GM18499 (cell line): Measurements from ENCODE around the gene POU5F1.

Source experiments
- ATAC-seq: cut with Tn5 transposase; IDR thresholded peaks from one replicate; pipeline ENCODE4 v1.9.1; 2021; ENCODE audit warnings: moderate number of reproducible peaks; ENCODE audit not compliant: insufficient read depth, unreplicated experiment

The POU5F1 gene

DNA sequence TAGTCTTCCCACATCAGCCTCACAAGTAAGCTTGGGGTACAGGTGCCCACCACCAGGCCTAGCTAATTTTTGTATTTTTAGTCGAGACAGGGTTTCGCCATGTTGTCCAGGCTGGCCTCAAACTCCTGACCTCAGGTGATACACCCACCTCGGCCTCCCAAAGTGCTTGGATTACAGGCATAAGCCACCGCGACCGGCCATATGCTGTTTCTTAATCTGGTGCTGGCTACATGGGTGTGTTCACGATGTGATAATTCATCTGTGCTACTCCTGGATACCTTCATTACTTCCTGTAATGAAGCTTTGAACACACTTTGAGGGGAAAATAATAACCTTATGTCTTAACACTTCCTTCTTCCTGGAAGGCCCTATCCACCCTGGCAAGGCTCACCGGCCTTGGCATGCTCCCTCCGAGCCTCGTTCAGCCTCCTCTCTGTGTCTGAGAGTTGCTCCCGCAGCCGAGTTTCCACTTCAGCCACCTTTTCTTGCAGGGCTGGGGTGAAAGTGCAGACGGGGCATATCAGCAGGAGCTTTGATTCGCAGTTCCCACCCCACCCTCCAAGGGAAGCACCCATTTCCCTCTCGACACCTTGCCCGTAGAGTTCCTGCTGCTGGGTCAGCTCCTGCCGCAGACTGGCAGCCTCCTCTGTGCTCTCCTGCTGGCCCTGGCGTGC, 26.0 kb downstream of the POU5F1 start:
- ATAC-seq = no peak

DNA sequence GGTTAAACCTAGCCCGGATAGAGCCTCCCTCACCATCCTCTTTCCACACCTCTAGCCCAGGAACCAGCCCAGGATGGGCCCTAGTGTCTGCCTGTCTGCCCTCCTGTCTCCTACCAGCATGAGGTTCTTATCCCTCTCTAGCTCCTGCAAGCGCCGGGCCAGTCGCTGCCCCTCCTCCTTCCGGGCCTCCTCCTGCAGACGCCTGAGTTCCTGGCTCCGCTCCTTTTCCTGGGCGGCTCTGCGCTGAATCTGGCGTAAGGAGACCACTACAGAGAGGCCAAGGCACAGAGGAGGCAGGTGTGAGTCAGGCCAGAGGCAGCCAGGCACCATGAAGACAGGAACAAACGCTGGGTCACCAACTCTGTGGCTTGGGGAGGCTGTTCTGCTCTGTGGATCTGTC, 27.3 kb downstream of the POU5F1 start:
- ATAC-seq = no peak

DNA sequence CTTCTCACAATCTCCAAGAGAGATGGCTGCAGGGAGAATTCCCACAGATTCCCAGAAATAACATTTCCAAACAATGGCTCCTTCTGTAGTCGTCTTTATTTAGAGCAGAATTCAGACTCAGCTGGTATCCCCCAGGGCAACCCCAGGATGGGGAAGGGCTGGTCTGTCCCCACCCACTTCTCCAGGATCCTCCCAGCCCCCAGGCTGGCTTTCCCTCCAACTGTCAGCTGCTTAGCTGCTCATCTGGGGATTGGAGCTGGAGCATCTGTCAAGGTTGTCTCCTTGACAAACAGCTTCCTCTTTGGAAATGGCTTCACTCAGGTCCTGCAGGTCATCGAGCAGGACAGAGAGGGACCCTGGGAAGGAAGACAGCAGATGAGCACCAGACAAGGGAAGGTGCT, 28.1 kb downstream of the POU5F1 start:
- no peak for ATAC-seq

DNA sequence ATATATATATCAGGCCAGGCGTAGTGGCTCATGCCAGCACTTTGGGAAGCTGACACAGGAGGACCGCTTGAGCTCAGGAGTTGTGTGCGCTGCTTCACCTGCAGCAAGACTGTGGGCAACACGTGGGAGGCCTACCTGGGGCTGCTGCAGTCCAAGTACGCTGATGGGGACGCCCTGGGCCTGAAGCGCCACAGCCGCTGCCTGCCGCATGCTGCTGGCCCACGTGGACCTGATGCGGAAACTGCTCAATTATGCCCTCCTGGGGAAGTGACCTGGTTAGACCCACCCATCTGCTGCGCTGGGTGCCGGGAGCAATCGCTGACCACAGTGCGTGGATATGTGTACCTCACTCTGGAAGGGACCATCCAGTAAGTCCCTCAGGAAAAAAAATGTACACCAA, 29.8 kb downstream of the POU5F1 start:
- no peak for ATAC-seq

DNA sequence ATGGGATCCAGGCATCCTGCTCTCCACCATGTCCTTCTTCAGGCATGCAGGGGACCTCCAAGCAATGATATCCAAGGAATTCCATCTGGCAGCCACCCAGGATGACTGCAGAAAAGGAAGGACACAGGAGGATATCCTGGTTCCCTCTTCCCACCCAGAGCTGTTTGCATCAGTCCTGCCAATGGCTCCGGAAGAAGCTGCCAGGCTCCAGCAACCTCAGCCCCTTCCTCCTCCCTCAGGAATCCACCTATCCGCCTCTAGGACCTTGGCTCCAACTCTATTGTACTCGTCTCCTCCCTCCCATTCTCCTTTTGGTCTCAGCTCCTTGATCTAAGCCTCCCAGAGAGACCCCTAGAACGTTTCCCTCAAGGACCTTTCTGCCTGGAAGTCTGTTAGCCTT, 30.9 kb downstream of the POU5F1 start:
- no peak for ATAC-seq

DNA sequence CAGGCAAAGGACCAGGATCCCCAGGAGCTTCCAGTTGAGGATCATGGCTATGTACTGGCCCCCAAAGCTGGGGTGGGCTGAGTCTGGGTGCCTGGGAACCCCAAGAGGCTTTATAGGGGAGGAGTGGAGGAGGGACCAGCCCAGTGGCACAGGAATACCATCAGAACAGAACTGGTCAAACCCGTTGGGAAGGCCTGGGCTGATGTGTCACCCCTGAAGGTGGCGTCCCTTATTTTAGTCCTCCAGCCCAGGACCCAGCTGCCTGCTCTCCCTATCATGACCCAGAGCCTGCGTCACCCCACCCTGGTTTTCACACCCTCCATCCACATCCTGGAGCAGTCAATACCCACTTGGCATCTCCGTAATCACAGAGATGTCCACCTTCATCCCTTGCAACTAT, 31.5 kb downstream of the POU5F1 start, which contains the start of gene PSORS1C2:
TSS of gene PSORS1C2 (minus strand) at position 85 of the 400 bp plus-strand sequence. CDS start at position 45, 40 bp downstream.
- ATAC-seq = no peak

DNA sequence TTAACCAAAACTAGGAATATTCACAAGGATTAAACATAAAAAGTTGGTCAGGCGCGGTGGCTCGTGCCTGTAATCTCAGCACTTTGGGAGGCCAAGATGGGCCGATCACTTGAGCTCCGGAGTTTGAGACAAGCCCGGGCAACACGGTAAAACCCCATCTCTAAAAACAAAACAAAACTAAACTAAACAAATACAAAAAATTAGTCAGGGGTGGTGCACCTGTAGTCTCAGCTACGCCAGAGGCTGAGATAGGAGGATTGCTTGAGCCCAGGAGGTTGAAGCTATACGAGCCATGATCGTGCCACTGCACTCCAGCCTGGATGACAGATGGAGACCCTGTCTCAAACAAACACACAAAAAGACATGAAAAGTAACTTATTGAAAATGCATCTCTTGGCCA, 34.8 kb downstream of the POU5F1 start:
- ATAC-seq = no peak

DNA sequence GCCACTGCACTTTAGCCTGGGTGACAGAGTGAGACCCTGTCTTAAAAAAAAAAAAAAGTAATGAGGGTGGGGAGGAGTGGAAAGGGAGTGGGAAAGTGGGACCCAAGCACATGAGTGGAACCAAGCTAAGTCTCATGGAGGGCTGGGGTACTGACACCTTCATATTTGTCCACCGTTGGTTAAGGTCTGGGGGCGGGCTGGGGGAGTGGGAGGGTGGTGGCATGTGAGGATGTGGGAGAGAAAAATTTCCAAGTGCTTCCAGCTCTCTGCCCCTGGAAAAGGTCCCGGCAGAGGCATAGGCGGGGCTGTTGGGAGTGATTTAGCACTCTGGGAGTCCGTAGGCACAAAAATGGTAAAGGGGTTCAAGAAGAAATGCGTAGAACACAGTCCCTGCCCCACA, 37.7 kb downstream of the POU5F1 start:
- no peak for ATAC-seq

DNA sequence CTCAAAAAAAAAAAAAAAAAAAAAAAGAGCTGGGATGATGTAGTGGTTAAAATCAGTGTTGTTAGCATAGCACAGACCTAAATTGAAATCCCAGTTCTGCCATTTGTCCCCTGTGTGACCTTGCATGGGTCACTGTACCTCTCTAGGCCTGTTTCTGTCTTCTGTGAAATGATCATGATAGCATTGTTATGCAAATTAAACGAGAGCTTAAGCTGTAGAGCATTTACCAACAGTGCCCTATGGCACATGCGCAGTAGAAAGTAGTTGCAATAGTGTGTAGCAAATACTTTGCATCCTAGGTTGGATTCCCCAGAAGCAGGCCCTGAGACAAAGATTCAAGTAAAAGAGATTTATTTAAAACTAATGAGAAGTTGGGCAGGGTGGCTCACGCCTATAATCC, 38.9 kb downstream of the POU5F1 start:
- no peak for ATAC-seq

DNA sequence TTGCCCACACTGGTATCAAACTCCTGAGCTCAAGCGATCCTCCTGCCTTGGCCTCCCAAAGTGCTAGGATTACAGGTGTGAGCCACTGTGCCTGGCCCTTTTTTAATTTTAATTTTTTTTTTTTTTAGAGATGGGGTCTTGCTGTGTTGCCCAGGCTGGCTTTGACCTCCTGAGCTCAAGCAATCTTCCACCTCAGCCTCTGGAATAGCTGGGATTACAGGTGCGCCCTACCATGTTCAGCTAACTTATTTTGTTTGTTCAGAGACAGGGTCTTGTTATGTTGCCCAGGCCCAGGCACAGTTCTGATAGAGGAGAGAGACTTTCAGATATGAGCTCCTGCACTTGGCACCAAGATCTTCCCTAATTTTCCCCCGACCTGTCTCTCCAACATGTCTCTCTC, 39.7 kb downstream of the POU5F1 start:
- no peak for ATAC-seq

DNA sequence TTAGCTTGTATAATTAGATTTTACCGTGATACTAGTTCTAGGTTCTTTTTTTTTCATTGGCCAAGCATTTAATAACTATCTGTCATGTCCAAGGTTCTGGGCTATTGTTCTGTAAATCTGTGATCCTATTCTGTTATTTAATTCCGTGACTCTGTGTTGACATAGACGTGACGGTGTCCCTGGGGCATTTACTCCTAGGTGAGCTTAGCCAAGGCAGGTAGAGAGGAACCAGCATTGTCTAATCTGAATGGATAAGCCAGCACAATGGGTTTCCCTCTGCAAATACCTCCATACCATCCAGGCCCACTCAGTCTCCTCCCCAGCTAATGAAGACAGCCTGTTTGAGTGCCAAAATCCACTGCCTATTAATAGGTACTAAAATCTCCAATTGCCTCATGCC, 41.4 kb downstream of the POU5F1 start:
- no peak for ATAC-seq

DNA sequence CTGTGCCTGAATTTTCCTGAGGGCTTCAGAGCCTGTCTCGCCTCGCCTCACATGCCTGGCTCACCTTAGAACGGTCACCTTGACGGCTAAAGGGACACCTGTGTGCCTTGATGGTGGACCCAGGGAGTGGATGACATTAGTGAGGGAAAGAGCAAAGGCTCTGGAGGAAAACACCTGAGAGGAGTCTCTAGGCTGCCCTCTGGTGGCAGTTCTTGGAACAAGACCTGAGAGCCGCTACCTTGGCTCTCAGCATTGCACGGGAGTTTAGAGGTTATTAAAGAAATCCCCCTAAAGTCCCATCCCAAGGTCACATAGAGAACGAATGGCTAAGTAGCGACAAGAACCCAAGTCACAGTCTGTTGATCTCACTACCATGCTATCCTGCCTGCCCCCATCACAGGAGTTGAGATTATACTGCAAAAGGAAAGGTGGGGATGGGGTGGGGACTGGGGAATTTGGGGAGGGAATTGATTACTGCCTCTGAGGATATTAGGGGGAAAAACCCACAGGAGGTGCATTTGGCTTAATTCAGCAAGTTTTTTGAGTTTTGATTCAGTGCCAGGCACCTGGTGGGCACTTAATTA, 42.3 kb downstream of the POU5F1 start:
- no peak for ATAC-seq

DNA sequence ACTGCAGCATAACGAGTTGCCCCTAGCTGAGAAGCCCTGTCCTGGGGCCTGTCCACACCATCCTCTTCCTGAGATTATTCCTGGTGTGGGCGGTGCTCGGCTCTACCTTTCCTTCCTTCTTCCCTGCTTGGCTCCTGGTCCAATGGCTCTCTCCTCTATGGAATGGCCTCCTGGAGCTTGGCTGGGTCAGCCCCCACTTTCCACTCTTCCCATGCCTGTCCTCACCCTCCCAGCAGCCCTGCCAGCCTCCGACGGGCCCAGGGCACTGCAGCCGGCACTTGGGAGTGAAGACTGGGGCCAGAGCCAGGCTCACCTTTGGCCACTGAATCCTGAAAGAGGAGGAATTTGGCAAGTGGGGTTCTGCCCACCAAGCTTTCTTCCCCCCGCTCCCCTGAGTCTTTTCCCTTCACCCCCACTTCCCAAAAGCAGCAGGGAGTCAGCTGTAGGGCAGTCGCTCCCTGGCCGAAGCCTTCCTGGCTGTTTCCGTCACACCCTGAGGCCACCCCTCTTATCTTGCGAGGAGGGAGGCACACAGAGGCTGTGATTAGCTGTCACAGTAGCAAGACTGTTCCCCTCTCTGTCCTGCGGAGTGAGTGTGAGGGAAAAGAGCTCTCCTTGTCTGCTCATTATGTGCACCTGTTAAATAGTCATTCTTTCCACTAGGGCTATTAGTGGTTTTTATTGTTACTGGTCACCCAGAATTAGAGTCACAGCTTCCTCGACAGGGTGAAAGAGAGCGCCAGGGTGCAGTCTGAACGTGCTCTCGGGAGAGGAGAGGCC, 43.9 kb downstream of the POU5F1 start:
- ATAC-seq = no peak

DNA sequence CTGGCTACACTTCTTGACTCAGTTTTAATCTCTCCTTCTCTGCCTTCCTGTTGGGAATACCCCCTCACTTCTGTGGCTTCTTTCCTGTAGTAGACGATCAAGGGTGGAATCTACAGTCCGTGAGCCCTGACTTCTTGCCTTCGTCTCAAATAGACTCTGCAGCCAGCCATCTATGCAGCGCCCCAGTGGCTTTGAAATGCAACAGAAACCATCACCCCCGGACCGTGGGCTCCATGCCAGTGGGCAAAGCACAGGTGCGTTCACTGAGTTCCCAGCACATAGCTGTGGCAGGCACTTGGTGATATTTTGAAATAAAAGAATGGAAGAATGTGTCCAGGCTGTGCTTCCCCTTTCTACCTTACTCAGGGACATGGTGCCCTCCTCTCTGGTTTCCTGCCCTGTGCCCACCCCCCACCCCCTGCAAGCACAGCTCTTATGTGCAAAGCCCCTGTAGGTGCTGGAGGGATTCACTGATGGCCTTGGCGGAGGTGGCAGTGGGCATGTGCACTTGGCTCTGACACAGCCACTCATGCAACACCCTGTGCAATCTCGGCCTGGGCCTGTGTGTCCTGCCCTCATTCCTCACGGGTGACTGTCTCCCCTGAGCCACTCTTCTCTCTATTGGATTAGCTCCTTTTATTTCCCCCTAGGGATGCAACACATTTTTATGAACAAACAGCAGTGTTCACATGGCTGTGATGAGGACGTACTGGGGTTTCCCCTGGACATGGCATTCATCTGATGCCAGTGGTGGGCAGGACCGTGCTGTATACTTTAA, 44.7 kb downstream of the POU5F1 start:
- ATAC-seq = no peak

DNA sequence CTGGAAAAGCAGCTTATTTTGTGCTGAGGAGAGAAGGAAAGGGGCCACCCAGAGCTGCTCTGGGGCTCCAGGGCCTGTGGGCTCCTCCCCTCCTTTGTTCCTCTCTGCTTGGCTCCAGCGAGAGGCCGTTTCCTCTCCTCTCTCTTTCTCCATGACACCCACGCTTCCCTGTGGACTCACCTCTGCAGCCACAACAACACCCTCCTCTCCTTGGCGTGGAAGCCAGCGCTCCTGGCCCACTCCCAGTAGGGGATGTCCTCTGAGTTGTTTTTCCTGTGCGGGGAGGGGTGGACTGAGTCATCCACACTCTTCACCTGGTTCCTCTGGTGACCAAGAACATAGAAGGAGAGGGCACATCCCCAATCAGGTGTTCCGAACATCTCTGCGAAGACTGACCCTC, 45.3 kb downstream of the POU5F1 start:
- ATAC-seq = no peak

DNA sequence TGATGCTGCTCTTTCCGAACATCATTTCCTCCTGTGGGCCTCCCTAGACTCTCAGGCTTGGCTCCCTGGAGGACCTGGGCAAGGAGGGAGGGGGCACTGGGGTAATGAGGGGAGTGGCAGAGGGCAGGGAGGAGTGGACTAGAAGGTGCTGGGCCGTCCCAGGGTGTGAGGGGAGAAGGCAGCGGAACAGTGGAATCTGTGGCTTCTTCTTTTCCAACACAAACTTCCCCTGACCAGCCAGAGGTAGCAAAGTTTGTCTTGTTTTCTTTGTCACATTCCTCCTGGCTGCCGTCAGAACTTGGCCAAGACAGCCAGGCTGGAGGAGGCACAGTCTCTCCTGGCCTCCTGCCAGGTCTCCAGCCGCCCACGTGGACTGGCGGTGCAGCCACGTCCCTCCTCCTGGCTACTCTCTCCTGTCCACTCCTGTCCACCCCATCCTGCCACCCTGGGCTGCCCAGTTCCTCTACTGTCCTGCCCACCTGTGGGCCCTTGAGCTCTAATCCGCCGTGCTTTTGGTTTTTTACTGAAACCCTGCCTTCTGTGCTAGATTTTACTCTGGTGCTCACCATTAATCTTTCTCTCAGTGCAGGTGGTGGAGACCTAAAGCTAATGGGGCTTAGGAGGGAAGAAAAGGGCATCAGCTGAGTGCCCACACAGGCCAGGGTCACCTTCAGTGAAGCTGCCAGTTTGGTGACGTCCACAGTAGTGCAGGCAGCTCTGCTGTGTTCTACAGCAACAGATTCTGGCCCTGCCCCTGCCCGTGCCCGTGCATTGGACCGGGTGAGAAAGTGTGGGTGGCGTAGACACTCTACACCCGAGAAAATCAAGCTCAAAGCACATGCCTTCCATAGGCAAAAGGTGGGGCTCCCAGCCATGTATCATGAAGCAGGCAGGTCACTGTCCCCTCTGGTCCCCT, 47.4 kb downstream of the POU5F1 start:
- ATAC-seq = no peak

DNA sequence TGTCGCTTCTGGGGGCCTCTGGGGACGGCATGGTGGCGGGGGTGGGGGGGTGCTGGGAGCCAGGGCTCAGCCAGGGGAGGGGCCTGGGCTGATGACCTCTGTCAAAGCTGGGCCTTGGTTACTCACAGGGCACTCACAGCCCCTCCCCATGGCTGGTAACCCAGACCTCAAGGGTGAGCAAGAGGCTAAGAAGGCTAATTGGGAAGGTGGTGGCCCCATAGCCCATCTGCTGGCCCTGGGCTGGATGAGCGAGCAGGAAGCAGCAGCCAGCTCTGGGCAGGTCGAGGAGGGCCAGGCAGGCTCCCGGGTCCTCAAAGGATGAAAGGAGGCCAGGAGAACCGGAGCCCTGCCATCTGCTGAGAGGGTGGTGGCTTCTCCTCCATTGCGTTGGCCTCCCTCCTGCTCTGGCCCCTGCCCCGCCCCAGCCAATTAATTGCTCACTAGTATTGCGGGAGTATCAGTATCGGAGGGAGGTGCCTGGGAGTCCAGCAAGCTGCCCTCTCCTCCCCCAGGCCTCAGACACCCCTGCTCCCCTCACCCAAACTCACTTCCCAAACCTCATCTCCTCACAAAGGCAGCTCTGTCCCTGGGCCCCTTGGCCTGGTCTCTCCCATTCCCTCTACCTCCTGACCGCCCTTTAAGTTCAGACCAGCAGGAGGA, 49.2 kb downstream of the POU5F1 start:
- no peak for ATAC-seq

DNA sequence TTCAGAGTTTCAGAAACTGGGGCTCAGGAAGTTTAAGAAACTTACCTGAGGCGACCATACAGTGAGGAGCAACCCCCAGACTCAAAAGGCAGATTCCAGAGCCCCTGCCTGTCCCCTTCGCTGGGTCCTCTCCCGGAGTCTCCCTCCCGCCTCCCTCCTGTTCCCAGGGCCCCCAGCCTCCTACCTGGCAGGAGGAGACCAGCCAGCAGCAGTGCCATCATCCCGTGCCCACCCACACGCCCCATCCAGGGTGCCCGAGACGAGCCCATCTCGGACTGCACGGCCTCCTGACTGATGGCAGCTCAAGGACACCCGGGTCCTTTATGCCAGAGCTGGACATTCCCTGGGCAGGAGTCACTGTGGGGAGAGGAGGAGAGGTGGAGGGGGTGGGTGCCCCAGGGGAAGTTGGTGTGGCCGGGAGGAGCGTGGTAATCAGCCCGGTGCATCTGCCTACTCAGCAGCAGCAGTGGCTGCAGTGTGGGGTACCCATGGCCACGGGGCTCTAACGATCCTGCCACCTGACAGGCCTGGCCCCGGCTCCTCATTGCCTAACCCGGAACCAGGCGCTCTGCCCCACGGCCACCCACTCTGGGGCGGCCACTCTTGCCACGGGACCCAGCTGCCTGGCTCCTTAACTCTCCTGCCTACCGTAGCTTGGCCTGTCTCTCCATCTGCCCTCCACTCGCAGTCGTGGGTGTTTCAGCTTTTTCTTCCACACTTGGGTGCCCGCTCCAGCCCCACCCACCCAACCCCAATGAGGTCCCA, 50.1 kb downstream of the POU5F1 start, which contains the start of gene CDSN:
TSS of gene CDSN (minus strand) at position 296 of the 765 bp plus-strand sequence. CDS start at position 269, 27 bp downstream.
- no peak for ATAC-seq
